ENCODE data around the gene WNT7A. TPM values are rescaled to one million over a fixed set of nuclear protein-coding genes. Genes with fewer than 3 reads are reported as not detected.

WNT7A gene
- total RNA-seq, 1 experiment from 2014 or later: not detected

DNA sequence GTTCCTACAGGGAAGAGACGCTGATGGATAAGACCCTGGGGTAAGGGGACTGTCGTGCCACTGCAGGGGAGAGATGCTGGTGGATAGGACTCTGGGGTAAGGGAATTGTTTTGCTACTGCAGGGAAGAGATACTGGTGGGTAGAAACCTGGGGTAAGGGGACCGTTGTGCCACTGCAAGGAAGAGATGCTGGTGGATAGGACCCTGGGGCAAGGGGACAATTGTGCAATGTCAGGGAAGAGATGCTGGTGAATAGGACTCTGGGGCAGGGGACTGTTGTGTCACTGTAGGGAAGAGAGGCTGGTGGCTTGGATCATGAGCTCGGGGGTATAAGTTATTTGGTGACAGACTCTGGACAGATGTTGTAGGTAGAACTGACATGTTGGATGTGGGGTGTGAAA, 37.6 kb downstream of the WNT7A start:
- Histone ChIP-seq H2BK5ac (ENCODE audit: insufficient read length, low read length) (no peak overlapping the region), H4K20me1 (ENCODE audit: control insufficient read depth, insufficient read depth, insufficient read length) (no peaks in the 10 kb centered on the region), H2BK15ac (ENCODE audit: low read depth, low read length) (no peak overlapping the region), H4K8ac (replicated peaks; ENCODE audit: insufficient read length, low read depth, low read length) (no peak overlapping the region), H4K91ac (ENCODE audit: insufficient read length, low read depth, low read length) (no peak overlapping the region), H3K14ac (ENCODE audit: insufficient read depth, low read length) (no peak overlapping the region), H3K18ac (ENCODE audit: insufficient read length, low read depth, low read length) (no peak overlapping the region), H3K27ac (ENCODE audit: insufficient read length, low read depth, low read length) (no peak overlapping the region), H3K4ac (ENCODE audit: low read depth, low read length) (no peak overlapping the region), H3K27me3 (ENCODE audit: insufficient read depth, low read length) (no peaks in the 10 kb centered on the region), H3K56ac (ENCODE audit: insufficient read length, low read depth, low read length) (no peak overlapping the region), H3K9ac (ENCODE audit: extremely low read depth, insufficient read length, low read length) (no peak overlapping the region), H3K79me2 (ENCODE audit: insufficient read depth, low read length) (no peaks in the 10 kb centered on the region), H3K23ac (ENCODE audit: insufficient read length, low read depth, low read length) (no peak overlapping the region), H3K4me1 (ENCODE audit: insufficient read depth, low read length) (no peaks in the 10 kb centered on the region), H3K79me1 (ENCODE audit: insufficient read depth, low read depth, low read length, poor library complexity, severe bottlenecking) (no peaks in the 10 kb centered on the region), H3K23me2 (ENCODE audit: insufficient read length, low read depth, low read length, poor library complexity, severe bottlenecking) (no peaks in the 10 kb centered on the region), H3K4me2 (ENCODE audit: insufficient read depth, insufficient read length, low read length) (no peak overlapping the region), H2AK5ac (ENCODE audit: insufficient read length, low read length) (no peak overlapping the region), H3K9me3 (ENCODE audit: control insufficient read depth, low read depth, low read length) (no peaks in the 10 kb centered on the region), H2BK20ac (ENCODE audit: low read depth, low read length, poor library complexity, severe bottlenecking) (no peak overlapping the region), H2BK120ac (ENCODE audit: low read depth, low read length, poor library complexity, severe bottlenecking) (no peak overlapping the region), H4K5ac (ENCODE audit: insufficient read length, low read depth, low read length) (no peak overlapping the region), H2BK12ac (ENCODE audit: insufficient read length, low read depth, low read length) (no peak overlapping the region), H3T11ph (ENCODE audit: low read length) (no peak overlapping the region), H2AFZ (ENCODE audit: low read length) (no peak overlapping the region)
- H3K9me3 Mint-ChIP-seq: no peaks in the 10 kb centered on the region
- no CpG with 5 or more reads among the region's 4 CpGs for WGBS (ENCODE audit: extremely low coverage, insufficient read length, low lambda C conversion rate)
- H3K27ac Mint-ChIP-seq: no peak overlapping the region
- H3K4me3 Mint-ChIP-seq: no peak overlapping the region
- H3K4me1 Mint-ChIP-seq: peaks cover 5 to 6% of the 10 kb centered on the region in 2 experiments
- H3K27me3 Mint-ChIP-seq (ENCODE audit: low read depth): peaks cover 3% of the 10 kb centered on the region
- no peaks in the 10 kb centered on the region for H3K36me3 Mint-ChIP-seq (ENCODE audit: insufficient read depth in 1 of 3, low read depth in 3 of 3)
- TF ChIP-seq, protein P1, sequence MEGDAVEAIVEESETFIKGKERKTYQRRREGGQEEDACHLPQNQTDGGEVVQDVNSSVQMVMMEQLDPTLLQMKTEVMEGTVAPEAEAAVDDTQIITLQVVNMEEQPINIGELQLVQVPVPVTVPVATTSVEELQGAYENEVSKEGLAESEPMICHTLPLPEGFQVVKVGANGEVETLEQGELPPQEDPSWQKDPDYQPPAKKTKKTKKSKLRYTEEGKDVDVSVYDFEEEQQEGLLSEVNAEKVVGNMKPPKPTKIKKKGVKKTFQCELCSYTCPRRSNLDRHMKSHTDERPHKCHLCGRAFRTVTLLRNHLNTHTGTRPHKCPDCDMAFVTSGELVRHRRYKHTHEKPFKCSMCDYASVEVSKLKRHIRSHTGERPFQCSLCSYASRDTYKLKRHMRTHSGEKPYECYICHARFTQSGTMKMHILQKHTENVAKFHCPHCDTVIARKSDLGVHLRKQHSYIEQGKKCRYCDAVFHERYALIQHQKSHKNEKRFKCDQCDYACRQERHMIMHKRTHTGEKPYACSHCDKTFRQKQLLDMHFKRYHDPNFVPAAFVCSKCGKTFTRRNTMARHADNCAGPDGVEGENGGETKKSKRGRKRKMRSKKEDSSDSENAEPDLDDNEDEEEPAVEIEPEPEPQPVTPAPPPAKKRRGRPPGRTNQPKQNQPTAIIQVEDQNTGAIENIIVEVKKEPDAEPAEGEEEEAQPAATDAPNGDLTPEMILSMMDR (conservative IDR thresholded peaks at IDR 0.05): no peak
- DNase-seq: no peak

Data from H9 (cell line).